NB4 (cell line): Measurements from ENCODE around the gene ZNF554.

Experiments
- MYC ChIP-seq: IDR thresholded peaks from 2 replicates; pipeline ENCODE4 v1.6.1; 2011; ENCODE audit warnings: low read depth, low read length
- TF ChIP-seq, protein P1 (sequence below): IDR thresholded peaks from one replicate; pipeline ENCODE4 v1.5.1; 2012; ENCODE audit warnings: low read depth, low read length

DNA sequence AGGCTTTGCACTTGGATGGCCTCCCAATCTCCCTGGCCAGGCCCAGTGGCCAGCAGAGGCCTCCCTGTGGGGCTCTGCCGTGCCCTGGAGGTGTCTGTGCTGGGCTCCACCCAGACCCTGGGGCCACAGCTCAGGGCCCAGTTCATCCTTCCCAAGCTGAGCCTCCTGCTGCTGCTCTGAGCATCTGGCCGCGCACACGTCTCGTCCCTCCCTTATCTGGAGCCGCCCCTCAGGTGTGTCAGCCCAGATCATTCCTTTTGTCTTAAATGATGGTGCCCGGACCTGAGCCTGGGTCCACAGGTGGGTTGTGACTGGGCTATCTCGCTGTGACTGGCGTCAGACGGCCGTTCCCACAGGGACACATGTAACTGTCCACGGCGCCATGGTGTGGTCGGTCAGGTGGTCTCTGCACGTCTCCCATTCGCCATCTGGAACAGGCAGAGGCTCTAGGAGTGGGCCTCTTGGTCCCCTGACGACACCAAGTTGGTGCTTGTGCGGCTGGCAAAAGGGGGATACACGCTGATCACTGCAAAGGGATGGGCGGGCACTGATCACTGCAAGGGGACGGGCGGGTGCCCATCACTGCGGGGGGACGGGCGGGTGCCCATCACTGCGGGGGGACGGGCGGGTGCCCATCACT lies 14.3 kb upstream of the ZNF554 start:
- TF ChIP-seq MYC = no peak
- TF ChIP-seq, protein P1, sequence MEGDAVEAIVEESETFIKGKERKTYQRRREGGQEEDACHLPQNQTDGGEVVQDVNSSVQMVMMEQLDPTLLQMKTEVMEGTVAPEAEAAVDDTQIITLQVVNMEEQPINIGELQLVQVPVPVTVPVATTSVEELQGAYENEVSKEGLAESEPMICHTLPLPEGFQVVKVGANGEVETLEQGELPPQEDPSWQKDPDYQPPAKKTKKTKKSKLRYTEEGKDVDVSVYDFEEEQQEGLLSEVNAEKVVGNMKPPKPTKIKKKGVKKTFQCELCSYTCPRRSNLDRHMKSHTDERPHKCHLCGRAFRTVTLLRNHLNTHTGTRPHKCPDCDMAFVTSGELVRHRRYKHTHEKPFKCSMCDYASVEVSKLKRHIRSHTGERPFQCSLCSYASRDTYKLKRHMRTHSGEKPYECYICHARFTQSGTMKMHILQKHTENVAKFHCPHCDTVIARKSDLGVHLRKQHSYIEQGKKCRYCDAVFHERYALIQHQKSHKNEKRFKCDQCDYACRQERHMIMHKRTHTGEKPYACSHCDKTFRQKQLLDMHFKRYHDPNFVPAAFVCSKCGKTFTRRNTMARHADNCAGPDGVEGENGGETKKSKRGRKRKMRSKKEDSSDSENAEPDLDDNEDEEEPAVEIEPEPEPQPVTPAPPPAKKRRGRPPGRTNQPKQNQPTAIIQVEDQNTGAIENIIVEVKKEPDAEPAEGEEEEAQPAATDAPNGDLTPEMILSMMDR = no peak
